Jurkat, Clone E6-1 (cell line): Measurements from ENCODE around the gene BEX5. TPM values are rescaled to one million over a fixed set of nuclear protein-coding genes. Genes with fewer than 3 reads are reported as not detected.
A peak's percentile ranks its signal among the peaks of the same experiment; 100 is the strongest.
"Not testable (repeated sequence)": the region's sequence is repeated elsewhere in the genome, so short reads cannot be mapped to it uniquely, and the experiment has no call there.

Experiments
- DNase-seq: peaks from one replicate; pipeline ENCODE4 v3.0.0-alpha.2; 2011; ENCODE audit warnings: low read depth, low spot score
- H3K4me3 ChIP-seq: 2 replicates; pipeline ENCODE4 v1.5.1; 2011; ENCODE audit warnings: mild to moderate bottlenecking, low read length, control low read depth, moderate library complexity
- polyA plus RNA-seq: library from polyadenylated mRNA; unstranded; fragments of >200 nt; gene quantifications from one replicate; pipeline ENCODE4 v1.2.1, GENCODE V29; 2012; ENCODE audit warnings: missing spikeins; ENCODE audit not compliant: insufficient read length, insufficient read depth

The BEX5 gene
- not detected for polyA plus RNA-seq

DNA sequence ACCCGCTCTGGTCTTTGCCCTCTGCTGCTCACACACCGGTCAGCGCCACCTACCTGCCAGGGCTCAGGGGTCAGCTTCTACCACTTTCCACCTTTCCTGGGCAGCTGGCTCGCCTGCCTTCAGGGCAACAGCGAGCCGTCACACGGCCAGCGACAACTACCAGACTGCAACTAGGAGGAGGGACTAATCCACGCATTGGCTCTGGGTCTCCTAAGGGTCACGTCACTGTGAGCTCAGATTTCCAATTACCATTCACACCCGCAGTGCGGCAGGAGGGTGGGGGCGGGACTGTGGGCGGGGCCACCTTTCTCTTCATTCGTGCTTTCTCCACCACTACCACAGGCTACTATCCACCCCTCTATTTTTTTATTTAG lies at the start of gene BEX5:
BEX5 (minus strand) TSS at position 172 of the 374 bp plus-strand sequence. CDS start 1,712 bp downstream, outside the sequence.
- H3K4me3 ChIP-seq = peak within 1 kb of the TSS; percentile 65
- peak; percentile 63 for DNase-seq

DNA sequence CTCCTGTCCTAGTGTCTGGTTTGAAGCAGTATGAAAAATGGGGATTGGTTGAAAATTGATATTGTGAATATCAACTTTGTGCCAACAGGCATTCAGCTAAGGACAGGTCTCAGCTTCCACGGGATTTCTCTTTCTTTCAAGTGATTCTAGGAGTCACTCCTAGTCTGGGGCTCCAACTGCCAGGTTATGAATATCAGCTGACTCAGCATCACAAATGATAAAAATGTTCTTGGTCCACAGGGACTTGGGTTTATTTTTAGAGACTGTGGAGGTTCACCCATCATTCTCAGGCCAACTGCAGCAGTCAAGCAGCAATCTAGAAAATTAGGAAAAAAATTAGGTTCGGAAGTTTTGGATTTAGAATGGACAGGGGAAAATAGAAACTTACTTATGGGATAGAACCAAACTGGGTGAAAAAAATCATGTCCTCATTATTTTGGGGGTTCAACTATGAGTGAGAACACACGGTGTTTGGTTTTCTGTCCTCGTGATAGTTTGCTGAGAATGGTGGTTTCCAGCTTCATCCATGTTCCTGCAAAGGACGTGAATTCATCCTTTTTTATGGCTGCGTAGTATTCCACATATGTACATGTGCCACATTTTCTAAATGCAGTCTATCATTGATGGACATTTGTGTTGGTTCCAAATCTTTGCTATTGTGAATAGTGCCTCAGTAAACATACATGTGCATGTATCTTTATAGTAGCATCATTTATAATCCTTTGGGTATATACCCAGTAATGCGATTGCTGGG lies 30.4 kb upstream of the BEX5 start:
- DNase-seq = no peak
- H3K4me3 ChIP-seq = no peak overlapping the region

- DNase-seq = no peak
- peak overlapping the region; percentile 65 for H3K4me3 ChIP-seq
Measured at GRCh38 chrX:102154900-102155805, 624 bp downstream of the BEX5 start.

GRCh38 chrX:102154218-102154860 lies 1.4 kb downstream of the BEX5 start:
- DNase-seq = no peak
- H3K4me3 ChIP-seq = peak overlapping the region; percentile 65

DNA sequence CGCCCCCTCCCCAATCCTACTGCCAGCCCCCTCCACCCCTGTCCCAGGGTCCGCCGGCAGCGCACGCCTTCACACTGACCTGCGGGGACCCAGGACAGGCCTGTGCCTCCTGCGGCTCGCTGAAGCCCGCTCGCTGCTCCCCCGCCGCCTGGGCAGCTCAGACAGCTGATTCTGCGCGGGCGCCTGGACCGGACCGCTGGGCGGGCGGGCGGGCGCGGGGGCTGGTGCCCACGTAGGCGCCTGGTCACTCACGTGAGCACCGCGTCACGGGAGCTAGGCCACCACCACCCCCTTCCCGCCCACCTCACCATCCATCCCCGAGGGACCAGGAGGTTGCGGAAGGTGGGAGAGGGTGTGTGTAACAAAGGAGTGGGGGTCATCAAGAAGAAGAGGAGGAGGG lies 13.5 kb downstream of the BEX5 start, which contains the start of gene TCEAL6:
TCEAL6 (minus strand) TSS at position 208 of the 400 bp plus-strand sequence.
- not testable (repeated sequence) for H3K4me3 ChIP-seq, DNase-seq

- H3K4me3 ChIP-seq, DNase-seq: not testable (repeated sequence)
Measured at GRCh38 chrX:102141631-102142030, 14.1 kb downstream of the BEX5 start.

DNA sequence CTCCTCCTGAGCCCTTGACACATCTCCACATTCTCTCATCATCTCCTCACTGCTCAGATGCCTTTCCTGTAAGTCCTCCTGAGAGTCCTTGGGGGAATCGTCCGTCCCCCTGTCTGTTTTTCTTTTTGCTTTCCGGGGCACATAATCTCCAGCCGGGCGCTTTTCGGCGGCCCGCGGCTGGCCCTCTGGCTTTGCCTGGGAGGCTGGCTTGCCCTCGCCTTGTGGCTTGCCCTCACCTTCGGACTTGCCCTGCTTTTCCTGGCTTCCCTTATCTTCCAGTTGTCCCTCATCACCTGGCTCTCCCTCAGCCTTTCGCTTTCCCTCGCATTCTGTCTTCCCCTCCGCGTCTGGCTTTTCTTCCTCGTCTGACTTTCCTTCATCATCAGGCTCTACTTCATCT lies 14.9 kb downstream of the BEX5 start:
- not testable (repeated sequence) for DNase-seq, H3K4me3 ChIP-seq

DNA sequence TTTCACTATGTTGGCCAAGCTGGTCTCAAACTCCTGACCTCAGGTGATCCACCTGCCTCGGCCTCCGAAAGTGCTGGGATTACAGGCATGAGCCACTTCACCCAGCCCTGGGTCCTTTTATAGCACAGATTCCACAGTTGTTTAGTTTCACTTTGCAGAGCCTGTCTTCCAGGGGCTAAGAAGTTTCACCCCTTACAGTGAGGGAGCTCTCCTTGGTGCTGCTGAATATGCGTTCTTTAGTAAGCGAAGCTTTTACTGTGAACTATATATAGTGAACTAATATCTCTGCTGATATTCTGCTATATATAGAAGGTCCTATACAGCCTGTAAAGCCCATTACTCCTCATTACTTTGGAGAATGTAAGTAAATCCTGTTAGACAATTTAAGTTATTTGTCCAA lies 17.7 kb downstream of the BEX5 start:
- H3K4me3 ChIP-seq = no peak overlapping the region
- no peak for DNase-seq

- no peak for DNase-seq
- H3K4me3 ChIP-seq = no peak overlapping the region
Measured at GRCh38 chrX:102129473-102129872, 26.3 kb downstream of the BEX5 start.

DNA sequence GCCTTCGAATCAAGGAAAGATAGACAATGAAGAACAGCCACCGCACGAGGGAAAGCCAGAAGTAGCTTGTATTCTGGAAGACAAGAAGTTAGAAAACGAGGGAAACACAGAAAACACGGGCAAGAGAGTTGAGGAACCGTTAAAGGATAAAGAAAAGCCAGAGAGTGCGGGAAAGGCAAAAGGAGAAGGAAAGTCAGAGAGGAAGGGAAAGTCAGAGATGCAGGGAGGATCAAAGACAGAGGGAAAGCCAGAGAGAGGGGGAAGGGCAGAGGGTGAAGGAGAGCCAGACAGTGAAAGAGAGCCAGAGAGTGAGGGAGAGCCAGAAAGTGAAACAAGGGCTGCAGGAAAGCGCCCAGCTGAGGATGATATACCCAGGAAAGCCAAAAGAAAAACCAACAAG lies 28.9 kb downstream of the BEX5 start:
- no peak overlapping the region for H3K4me3 ChIP-seq
- DNase-seq = no peak

GRCh38 chrX:102126080-102126818 lies 29.5 kb downstream of the BEX5 start:
- DNase-seq, H3K4me3 ChIP-seq: not testable (repeated sequence)

DNA sequence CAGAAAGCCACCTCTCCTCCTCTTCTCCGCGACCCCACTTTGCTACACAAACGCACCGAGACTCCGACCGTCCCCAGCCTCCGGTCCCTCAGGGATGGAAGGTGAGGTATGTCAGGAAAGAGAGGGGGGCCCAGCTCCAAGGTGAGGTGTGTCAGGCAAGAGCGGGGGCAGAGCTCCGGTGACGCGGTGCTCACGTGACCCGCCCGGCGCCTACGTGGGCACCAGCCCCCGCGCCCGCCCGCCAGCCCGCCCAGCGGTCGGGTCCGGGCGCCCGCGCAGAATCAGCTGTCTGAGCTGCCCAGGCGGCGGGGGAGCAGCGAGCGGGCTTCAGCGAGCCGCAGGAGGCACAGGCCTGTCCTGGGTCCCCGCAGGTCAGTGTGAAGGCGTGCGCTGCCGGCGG lies 30.3 kb downstream of the BEX5 start, which contains the start of gene TCEAL2:
TCEAL2 (plus strand) TSS at position 244 of the 400 bp plus-strand sequence. CDS start 1,152 bp downstream, outside the sequence.
- DNase-seq, H3K4me3 ChIP-seq: not testable (repeated sequence)

- H3K4me3 ChIP-seq = not testable (repeated sequence)
Measured at GRCh38 chrX:102125014-102125413, 30.8 kb downstream of the BEX5 start.

DNA sequence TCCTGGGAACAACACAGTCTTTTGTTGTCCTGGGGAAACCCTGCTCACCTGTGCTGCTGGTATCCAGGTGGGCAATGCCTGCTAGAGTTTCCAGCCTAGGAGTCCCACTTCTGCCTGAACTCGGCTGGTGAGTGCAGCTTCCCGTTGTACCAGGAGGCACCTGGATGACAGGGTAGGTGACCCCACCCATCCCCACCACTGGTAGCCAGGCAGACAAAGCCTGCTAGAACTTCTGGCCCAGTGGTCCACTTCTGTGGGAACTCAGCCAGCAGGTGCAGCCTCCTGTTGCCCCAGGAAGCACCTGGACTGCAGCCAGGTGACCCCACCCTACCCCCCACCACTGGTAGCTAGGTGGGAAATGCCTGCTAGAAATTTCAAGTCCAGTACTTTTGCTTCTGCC lies 40.0 kb downstream of the BEX5 start:
- H3K4me3 ChIP-seq = no peak overlapping the region
- DNase-seq = no peak

More at GRCh38 chrX:102125014-102125413, 30.8 kb downstream of the BEX5 start:
- DNase-seq = not testable (repeated sequence)

GRCh38 chrX:102113367-102113766 lies 42.4 kb downstream of the BEX5 start:
- no peak overlapping the region for H3K4me3 ChIP-seq
- DNase-seq = no peak
